Germinal center (tissue), 1 donor: Measurements from ENCODE around the gene FASN.

Experiments used
- DNase-seq: peaks from one replicate; pipeline ENCODE4 v3.0.0; 2012; ENCODE audit warnings: mixed read lengths, low spot score

FASN gene

GRCh38 chr17:82101301-82101715, 3.3 kb upstream of the FASN start:
- no peak for DNase-seq

- no peak for DNase-seq
These were observed 2.7 kb upstream of the FASN start for GRCh38 chr17:82100502-82101298.

- peak; percentile 57 for DNase-seq
These were observed 1.1 kb upstream of the FASN start for GRCh38 chr17:82098939-82099763.

- DNase-seq, result no peak
These were observed 192 bp downstream of the FASN start for GRCh38 chr17:82097919-82098168.

- peak; percentile 57 for DNase-seq
These were observed 685 bp downstream of the FASN start for GRCh38 chr17:82097184-82097918.

GRCh38 chr17:82096709-82097183, 1.3 kb downstream of the FASN start:
- DNase-seq, result no peak

- no peak for DNase-seq
These were observed 2.0 kb downstream of the FASN start for GRCh38 chr17:82095777-82096708.

GRCh38 chr17:82094931-82095776, 2.9 kb downstream of the FASN start:
- DNase-seq, result no peak

- DNase-seq, result no peak
These were observed 4.9 kb downstream of the FASN start for GRCh38 chr17:82092995-82093751.

- DNase-seq, result no peak
These were observed 5.4 kb downstream of the FASN start for GRCh38 chr17:82092628-82092994.

GRCh38 chr17:82092094-82092586, 5.9 kb downstream of the FASN start:
- no peak for DNase-seq

GRCh38 chr17:82091264-82092066, 6.6 kb downstream of the FASN start:
- no peak for DNase-seq

GRCh38 chr17:82090549-82091263, 7.3 kb downstream of the FASN start:
- no peak for DNase-seq

GRCh38 chr17:82089723-82090548, 8.1 kb downstream of the FASN start:
- no peak for DNase-seq

GRCh38 chr17:82088838-82089722, 9.0 kb downstream of the FASN start:
- DNase-seq, result no peak
